Ishikawa (cell line): ENCODE data around the gene BANF2.

Experiments
- CEBPB ChIP-seq: IDR thresholded peaks from 2 replicates; pipeline ENCODE4 v1.6.1; 2012
- CREB1 ChIP-seq: IDR thresholded peaks from 2 replicates; pipeline ENCODE4 v1.6.1; 2012; ENCODE audit warnings: low read depth
- EGR1 ChIP-seq: IDR thresholded peaks from 2 replicates; pipeline ENCODE4 v1.6.1; 2012
- EP300 ChIP-seq: IDR thresholded peaks from 2 replicates; pipeline ENCODE4 v1.6.1; 2012; ENCODE audit warnings: borderline replicate concordance
- FOXM1 ChIP-seq: IDR thresholded peaks from 2 replicates; pipeline ENCODE4 v1.6.1; 2012; ENCODE audit warnings: low read depth, borderline replicate concordance
- RAD21 ChIP-seq: IDR thresholded peaks from 2 replicates; pipeline ENCODE4 v1.6.1; 2012; ENCODE audit warnings: low read depth
- REST ChIP-seq: IDR thresholded peaks from 2 replicates; pipeline ENCODE4 v1.6.1; 2012; ENCODE audit warnings: low read depth, mild to moderate bottlenecking
- TAF1 ChIP-seq: IDR thresholded peaks from 2 replicates; pipeline ENCODE4 v1.6.1; 2012; ENCODE audit warnings: low read depth, mild to moderate bottlenecking
- TCF12 ChIP-seq: IDR thresholded peaks from 2 replicates; pipeline ENCODE4 v1.6.1; 2012; ENCODE audit warnings: low read depth
- TEAD4 ChIP-seq: IDR thresholded peaks from 2 replicates; pipeline ENCODE4 v1.6.1; 2012
- YY1 ChIP-seq: IDR thresholded peaks from 2 replicates; pipeline ENCODE4 v1.6.1; 2012; ENCODE audit warnings: low read depth
- ZBTB7A ChIP-seq: IDR thresholded peaks from 2 replicates; pipeline ENCODE4 v1.6.1; 2012; ENCODE audit warnings: low read depth
- TF ChIP-seq, protein P1 (sequence below): IDR thresholded peaks from 2 replicates; pipeline ENCODE4 v1.6.1; 2012

- TF ChIP-seq CREB1 (no peak), YY1 (no peak), RAD21 (no peak), CEBPB (no peak), EP300 (no peak), FOXM1 (no peak), REST (no peak), EGR1 (no peak), TEAD4 (no peak), TAF1 (no peak), TCF12 (no peak), ZBTB7A (no peak)
- TF ChIP-seq, protein P1, sequence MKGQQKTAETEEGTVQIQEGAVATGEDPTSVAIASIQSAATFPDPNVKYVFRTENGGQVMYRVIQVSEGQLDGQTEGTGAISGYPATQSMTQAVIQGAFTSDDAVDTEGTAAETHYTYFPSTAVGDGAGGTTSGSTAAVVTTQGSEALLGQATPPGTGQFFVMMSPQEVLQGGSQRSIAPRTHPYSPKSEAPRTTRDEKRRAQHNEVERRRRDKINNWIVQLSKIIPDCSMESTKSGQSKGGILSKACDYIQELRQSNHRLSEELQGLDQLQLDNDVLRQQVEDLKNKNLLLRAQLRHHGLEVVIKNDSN: no peak
Observed at GRCh38 chr20:17730071-17730470, 30.3 kb downstream of the BANF2 start.
